Loucy (cell line): ENCODE results near the gene CBX8.
"Not testable (repeated sequence)": the region's sequence is repeated elsewhere in the genome, so short reads cannot be mapped to it uniquely, and the experiment has no call there.

Experiments
- H2AFZ ChIP-seq: fragments of 200-600 bp; sonication (generic); 2 replicates; pipeline ENCODE4 v1.6.0; 2016; ENCODE audit warnings: antibody characterized with exemption, mild to moderate bottlenecking, low read length, moderate library complexity
- H3F3A ChIP-seq: fragments of 200-600 bp; 2 replicates; pipeline ENCODE4 v1.6.0; 2016; ENCODE audit warnings: antibody characterized with exemption, low read depth, mild to moderate bottlenecking
- H3K27me3 ChIP-seq: fragments of 200-600 bp; sonication (generic); 2 replicates; pipeline ENCODE4 v1.6.1; 2014; ENCODE audit warnings: low read length, mild to moderate bottlenecking; ENCODE audit not compliant: insufficient read depth, poor library complexity, severe bottlenecking
- H3K36me3 ChIP-seq: fragments of 200-600 bp; sonication (generic); 2 replicates; pipeline ENCODE4 v1.6.1; 2016; ENCODE audit warnings: low read length; ENCODE audit not compliant: insufficient read depth
- H3K4me1 ChIP-seq: fragments of 200-600 bp; sonication (generic); 2 replicates; pipeline ENCODE4 v1.5.1; 2014; ENCODE audit warnings: low read length, mild to moderate bottlenecking; ENCODE audit not compliant: insufficient read depth, poor library complexity, severe bottlenecking
- H3K4me2 ChIP-seq: fragments of 200-600 bp; sonication (generic); 2 replicates; pipeline ENCODE4 v1.6.0; 2014; ENCODE audit warnings: antibody characterized with exemption, low read length, low read depth, mild to moderate bottlenecking; ENCODE audit not compliant: poor library complexity, severe bottlenecking
- H3K4me3 ChIP-seq: fragments of 200-600 bp; sonication (generic); 2 replicates; pipeline ENCODE4 v1.5.1; 2014; ENCODE audit warnings: low read length, mild to moderate bottlenecking, mixed read lengths; ENCODE audit not compliant: poor library complexity, severe bottlenecking
- H3K79me2 ChIP-seq: fragments of 200-600 bp; sonication (generic); 2 replicates; pipeline ENCODE4 v1.6.1; 2014; ENCODE audit warnings: low read length; ENCODE audit not compliant: insufficient read depth
- H3K9ac ChIP-seq: fragments of 200-600 bp; sonication (generic); 2 replicates; pipeline ENCODE4 v1.6.0; 2014; ENCODE audit warnings: mild to moderate bottlenecking, low read depth, low read length, moderate library complexity; ENCODE audit not compliant: poor library complexity, severe bottlenecking
- H3K9me2 ChIP-seq: fragments of 200-600 bp; sonication (generic); replicated peaks from 2 replicates; pipeline ENCODE4 v1.6.1; 2016; ENCODE audit warnings: low read depth, low read length, mixed read lengths
- H3K9me3 ChIP-seq: fragments of 200-600 bp; sonication (generic); 2 replicates; pipeline ENCODE4 v1.6.1; 2014; ENCODE audit warnings: mild to moderate bottlenecking, antibody characterized with exemption, low read length, low read depth; ENCODE audit not compliant: insufficient read depth
- H4K20me1 ChIP-seq: fragments of 200-600 bp; sonication (generic); 2 replicates; pipeline ENCODE4 v1.6.0; 2014; ENCODE audit warnings: antibody characterized with exemption, low read length, mild to moderate bottlenecking; ENCODE audit not compliant: insufficient read depth, poor library complexity, severe bottlenecking
- EZH2phosphoT487 ChIP-seq: fragments of 200-600 bp; IDR thresholded peaks from 2 replicates; pipeline ENCODE4 v1.6.1; 2018; ENCODE audit warnings: antibody characterized with exemption, mild to moderate bottlenecking, moderate library complexity, borderline replicate concordance
- TF ChIP-seq, protein P1 (sequence below): fragments of 200-600 bp; sonication (generic); conservative IDR thresholded peaks from 2 replicates; pipeline ENCODE4 v1.5.1; 2014; ENCODE audit warnings: mild to moderate bottlenecking, antibody characterized with exemption, low read length

CBX8 gene

DNA sequence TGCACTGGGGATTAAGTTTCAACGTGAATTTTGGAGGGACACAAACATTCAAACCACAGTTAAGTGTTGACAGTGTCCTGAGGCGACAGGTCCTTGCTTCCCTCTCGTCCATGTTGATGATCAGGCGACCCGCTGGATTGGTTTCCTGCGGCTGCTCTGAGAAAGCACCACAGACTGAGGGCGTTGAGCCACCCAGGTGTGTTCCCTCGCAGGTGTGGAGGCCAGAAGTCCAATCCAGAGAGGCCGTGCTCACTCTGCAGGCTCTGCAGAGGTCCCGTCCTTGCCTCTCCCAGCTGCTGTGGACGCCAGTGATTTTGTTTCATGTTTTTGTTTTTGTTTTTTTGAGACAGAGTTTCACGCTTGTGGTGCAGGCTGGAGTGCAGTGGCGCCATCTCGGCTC is 41.3 kb downstream of the CBX8 start:
- no peaks in the 10 kb centered on the region for H3K9me3 ChIP-seq
- no peaks in the 10 kb centered on the region for H3K4me1 ChIP-seq
- no peak overlapping the region for H2AFZ ChIP-seq
- H3F3A ChIP-seq, result no peaks in the 10 kb centered on the region
- TF ChIP-seq, protein P1, sequence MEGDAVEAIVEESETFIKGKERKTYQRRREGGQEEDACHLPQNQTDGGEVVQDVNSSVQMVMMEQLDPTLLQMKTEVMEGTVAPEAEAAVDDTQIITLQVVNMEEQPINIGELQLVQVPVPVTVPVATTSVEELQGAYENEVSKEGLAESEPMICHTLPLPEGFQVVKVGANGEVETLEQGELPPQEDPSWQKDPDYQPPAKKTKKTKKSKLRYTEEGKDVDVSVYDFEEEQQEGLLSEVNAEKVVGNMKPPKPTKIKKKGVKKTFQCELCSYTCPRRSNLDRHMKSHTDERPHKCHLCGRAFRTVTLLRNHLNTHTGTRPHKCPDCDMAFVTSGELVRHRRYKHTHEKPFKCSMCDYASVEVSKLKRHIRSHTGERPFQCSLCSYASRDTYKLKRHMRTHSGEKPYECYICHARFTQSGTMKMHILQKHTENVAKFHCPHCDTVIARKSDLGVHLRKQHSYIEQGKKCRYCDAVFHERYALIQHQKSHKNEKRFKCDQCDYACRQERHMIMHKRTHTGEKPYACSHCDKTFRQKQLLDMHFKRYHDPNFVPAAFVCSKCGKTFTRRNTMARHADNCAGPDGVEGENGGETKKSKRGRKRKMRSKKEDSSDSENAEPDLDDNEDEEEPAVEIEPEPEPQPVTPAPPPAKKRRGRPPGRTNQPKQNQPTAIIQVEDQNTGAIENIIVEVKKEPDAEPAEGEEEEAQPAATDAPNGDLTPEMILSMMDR, result no peak
- no peak for TF ChIP-seq EZH2phosphoT487
- no peaks in the 10 kb centered on the region for H3K36me3 ChIP-seq
- no peaks in the 10 kb centered on the region for H3K79me2 ChIP-seq
- H3K27me3 ChIP-seq, result no peaks in the 10 kb centered on the region
- no peak overlapping the region for H3K4me3 ChIP-seq
- no peaks in the 10 kb centered on the region for H4K20me1 ChIP-seq
- H3K9me2 ChIP-seq, result no peaks in the 10 kb centered on the region
- no peak overlapping the region for H3K4me2 ChIP-seq
- no peak overlapping the region for H3K9ac ChIP-seq

- H3K9me3 ChIP-seq, H3K9ac ChIP-seq, H3K27me3 ChIP-seq, H4K20me1 ChIP-seq, H3K79me2 ChIP-seq, H3K36me3 ChIP-seq, H3K9me2 ChIP-seq, H3K4me2 ChIP-seq, H3K4me3 ChIP-seq, H3F3A ChIP-seq, H3K4me1 ChIP-seq, H2AFZ ChIP-seq: not testable (repeated sequence)
Measured at GRCh38 chr17:79754903-79755302, 42.0 kb downstream of the CBX8 start.

DNA sequence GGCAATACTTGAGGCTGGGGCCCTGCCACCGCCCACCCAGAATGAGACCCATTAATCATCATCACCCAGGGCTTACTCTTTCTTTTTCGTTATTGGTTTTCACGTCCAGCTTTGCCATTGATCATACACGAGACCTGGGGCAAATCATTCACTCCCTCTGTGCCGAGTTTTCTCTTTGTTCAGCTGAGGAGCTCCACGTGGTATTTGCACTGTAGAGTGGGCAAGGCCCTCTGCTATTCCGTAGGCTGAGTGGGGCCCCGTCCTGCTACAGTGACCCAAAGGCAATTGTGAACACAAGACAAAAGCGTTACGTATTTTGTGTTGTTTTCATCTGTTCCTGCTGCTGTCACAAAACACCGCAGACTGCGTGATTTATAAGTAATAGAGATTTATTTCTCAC is 42.5 kb downstream of the CBX8 start:
- TF ChIP-seq EZH2phosphoT487, result no peak
- TF ChIP-seq, protein P1, result no peak
- no peak overlapping the region for H3K4me2 ChIP-seq
- H3K27me3 ChIP-seq, result no peaks in the 10 kb centered on the region
- no peaks in the 10 kb centered on the region for H3K4me1 ChIP-seq
- H3K9me2 ChIP-seq, result no peaks in the 10 kb centered on the region
- no peaks in the 10 kb centered on the region for H3K36me3 ChIP-seq
- H3K9ac ChIP-seq, result no peak overlapping the region
- H3K79me2 ChIP-seq, result no peaks in the 10 kb centered on the region
- H3F3A ChIP-seq, result no peaks in the 10 kb centered on the region
- no peaks in the 10 kb centered on the region for H4K20me1 ChIP-seq
- no peak overlapping the region for H2AFZ ChIP-seq
- H3K4me3 ChIP-seq, result no peak overlapping the region
- no peaks in the 10 kb centered on the region for H3K9me3 ChIP-seq

- Histone ChIP-seq H3K9me3 (no peaks in the 10 kb centered on the region), H2AFZ (no peak overlapping the region), H3F3A (no peaks in the 10 kb centered on the region; the same call in 1 of the 2 replicates), H3K36me3 (no peaks in the 10 kb centered on the region), H3K79me2 (no peaks in the 10 kb centered on the region), H3K9me2 (no peaks in the 10 kb centered on the region), H3K27me3 (no peaks in the 10 kb centered on the region), H3K9ac (no peak overlapping the region), H4K20me1 (no peaks in the 10 kb centered on the region), H3K4me1 (no peaks in the 10 kb centered on the region), H3K4me3 (no peak overlapping the region), H3K4me2 (no peak overlapping the region)
- TF ChIP-seq, protein P1, result no peak
- no peak for TF ChIP-seq EZH2phosphoT487
Measured at GRCh38 chr17:79752175-79752574, 44.7 kb downstream of the CBX8 start.
